ENCODE results near the gene ST6GALNAC3. TPM values are rescaled to one million over a fixed set of nuclear protein-coding genes. Genes with fewer than 3 reads are reported as not detected.

ST6GALNAC3 gene
- polyA plus RNA-seq, 1 donor (not counting 4 experiments of a cell fraction or from before 2014, with no cell fraction given) = 0.08 TPM

GRCh38 chr1:76256289-76257223 lies 182.0 kb downstream of the ST6GALNAC3 start:
- TF ChIP-seq EZH2 (IDR thresholded peaks at IDR 0.05; ENCODE audit: low read length) = no peak
- no peak for TF ChIP-seq CTCF (optimal IDR thresholded peaks at IDR 0.05 in 1 of 3, IDR thresholded peaks at IDR 0.05 in 1 of 3, conservative IDR thresholded peaks at IDR 0.05 in 1 of 3; ENCODE audit: extremely low read depth in 1 of 3, insufficient read depth in 2 of 3, low read length in 3 of 3)
- Histone ChIP-seq H3K4me3 (ENCODE audit: control insufficient read depth in 2 of 3, extremely low read depth in 1 of 3, insufficient read depth in 2 of 3, low read depth in 1 of 3, low read length in 3 of 3) (no peak overlapping the region), H3K9ac (ENCODE audit: control insufficient read depth, extremely low read depth, insufficient read depth, low read length) (no peak overlapping the region), H3K4me1 (ENCODE audit: control insufficient read depth, extremely low read depth, insufficient read depth, low read length) (no peaks in the 10 kb centered on the region), H2AFZ (ENCODE audit: control insufficient read depth, low read length) (no peak overlapping the region), H3K27me3 (ENCODE audit: control insufficient read depth, extremely low read depth, insufficient read depth, low read length) (no peaks in the 10 kb centered on the region), H4K20me1 (ENCODE audit: control insufficient read depth, extremely low read depth, insufficient read depth, low read length) (no peaks in the 10 kb centered on the region), H3K4me2 (ENCODE audit: control insufficient read depth, extremely low read depth, insufficient read depth, low read depth, low read length) (no peak overlapping the region), H3K79me2 (ENCODE audit: control insufficient read depth, insufficient read depth, low read length) (no peaks in the 10 kb centered on the region), H3K27ac (ENCODE audit: control insufficient read depth, insufficient read depth, low read length) (no peak overlapping the region), H3K36me3 (ENCODE audit: control insufficient read depth in 2 of 2, extremely low read depth in 1 of 2, insufficient read depth in 2 of 2, low read length in 2 of 2) (no peaks in the 10 kb centered on the region), H3K9me1 (ENCODE audit: control insufficient read depth, extremely low read depth, insufficient read depth, low read length) (no peaks in the 10 kb centered on the region), H3K9me3 (ENCODE audit: control insufficient read depth, low read depth, low read length) (no peaks in the 10 kb centered on the region)
- dilution Hi-C loops (cut with MboI; ENCODE audit: extremely low pct_ligation_motif_present, low sequenced_read_pairs) = no loop called here
- FAIRE-seq (no peak), DNase-seq (ENCODE audit: low read depth, low spot score) (no peak)

- no peak for TF ChIP-seq EZH2 (IDR thresholded peaks at IDR 0.05; ENCODE audit: low read length)
- TF ChIP-seq CTCF (optimal IDR thresholded peaks at IDR 0.05 in 1 of 3, IDR thresholded peaks at IDR 0.05 in 1 of 3, conservative IDR thresholded peaks at IDR 0.05 in 1 of 3; ENCODE audit: extremely low read depth in 1 of 3, insufficient read depth in 2 of 3, low read length in 3 of 3) = no peak
- no peak overlapping the region for H3K27ac ChIP-seq (ENCODE audit: control insufficient read depth, insufficient read depth, low read length)
- dilution Hi-C loops (cut with MboI; ENCODE audit: extremely low pct_ligation_motif_present, low sequenced_read_pairs) = no loop called here
- DNase-seq (ENCODE audit: low read depth, low spot score) = no peak
- no peaks in the 10 kb centered on the region for H3K79me2 ChIP-seq (ENCODE audit: control insufficient read depth, insufficient read depth, low read length)
- no peak overlapping the region for H3K9ac ChIP-seq (ENCODE audit: control insufficient read depth, extremely low read depth, insufficient read depth, low read length)
- no peaks in the 10 kb centered on the region for H3K9me1 ChIP-seq (ENCODE audit: control insufficient read depth, extremely low read depth, insufficient read depth, low read length)
- H3K4me2 ChIP-seq (ENCODE audit: control insufficient read depth, extremely low read depth, insufficient read depth, low read depth, low read length) = no peak overlapping the region
- no peak for FAIRE-seq
- H3K9me3 ChIP-seq (ENCODE audit: control insufficient read depth, low read depth, low read length) = no peaks in the 10 kb centered on the region
- H3K4me3 ChIP-seq (ENCODE audit: control insufficient read depth in 2 of 3, extremely low read depth in 1 of 3, insufficient read depth in 2 of 3, low read depth in 1 of 3, low read length in 3 of 3) = no peak overlapping the region
- H2AFZ ChIP-seq (ENCODE audit: control insufficient read depth, low read length) = no peak overlapping the region
- no peaks in the 10 kb centered on the region for H4K20me1 ChIP-seq (ENCODE audit: control insufficient read depth, extremely low read depth, insufficient read depth, low read length)
- H3K27me3 ChIP-seq (ENCODE audit: control insufficient read depth, extremely low read depth, insufficient read depth, low read length) = no peaks in the 10 kb centered on the region
- H3K4me1 ChIP-seq (ENCODE audit: control insufficient read depth, extremely low read depth, insufficient read depth, low read length) = no peaks in the 10 kb centered on the region
- H3K36me3 ChIP-seq (ENCODE audit: control insufficient read depth in 2 of 2, extremely low read depth in 1 of 2, insufficient read depth in 2 of 2, low read length in 2 of 2) = no peaks in the 10 kb centered on the region
Measured at GRCh38 chr1:76257823-76258222, 183.3 kb downstream of the ST6GALNAC3 start.

Data from keratinocyte (primary cell).